Smooth muscle cell of the brain vasculature (primary cell): ENCODE results near the gene HECTD4.
"Not testable (repeated sequence)": the region's sequence is repeated elsewhere in the genome, so short reads cannot be mapped to it uniquely, and the experiment has no call there.

Experiments used
- DNase-seq: peaks from one replicate; pipeline ENCODE4 v3.0.0-alpha.2; 2012; ENCODE audit warnings: low read depth, low spot score

Gene HECTD4

GRCh38 chr12:112266473-112266872 is 115.8 kb downstream of the HECTD4 start:
- DNase-seq, result no peak

GRCh38 chr12:112261559-112261958 is 120.7 kb downstream of the HECTD4 start:
- DNase-seq, result no peak

GRCh38 chr12:112258926-112259325 is 123.3 kb downstream of the HECTD4 start:
- DNase-seq, result no peak

GRCh38 chr12:112256780-112257179 is 125.5 kb downstream of the HECTD4 start:
- no peak for DNase-seq

GRCh38 chr12:112252184-112252583 is 130.0 kb downstream of the HECTD4 start:
- no peak for DNase-seq

GRCh38 chr12:112244902-112245301 is 137.3 kb downstream of the HECTD4 start:
- not testable (repeated sequence) for DNase-seq

GRCh38 chr12:112243255-112244110 is 138.7 kb downstream of the HECTD4 start:
- DNase-seq, result no peak

GRCh38 chr12:112241176-112241575 is 141.1 kb downstream of the HECTD4 start:
- no peak for DNase-seq

- no peak for DNase-seq
Measured at GRCh38 chr12:112239881-112240280, 142.3 kb downstream of the HECTD4 start.

GRCh38 chr12:112239020-112239419 is 143.2 kb downstream of the HECTD4 start:
- DNase-seq, result no peak

GRCh38 chr12:112238441-112238840 is 143.8 kb downstream of the HECTD4 start:
- DNase-seq, result no peak

GRCh38 chr12:112236786-112237185 is 145.4 kb downstream of the HECTD4 start:
- no peak for DNase-seq

- no peak for DNase-seq
Measured at GRCh38 chr12:112236386-112236785, 145.8 kb downstream of the HECTD4 start.

- DNase-seq, result no peak
Measured at GRCh38 chr12:112234303-112234702, 147.9 kb downstream of the HECTD4 start.

GRCh38 chr12:112233242-112233641 is 149.0 kb downstream of the HECTD4 start:
- DNase-seq, result no peak

GRCh38 chr12:112230136-112230535 is 152.1 kb downstream of the HECTD4 start:
- DNase-seq, result no peak

GRCh38 chr12:112226768-112227167 is 155.5 kb downstream of the HECTD4 start:
- no peak for DNase-seq

GRCh38 chr12:112220628-112221027 is 161.6 kb downstream of the HECTD4 start:
- DNase-seq, result not testable (repeated sequence)

- no peak for DNase-seq
Measured at GRCh38 chr12:112219195-112219594, 163.0 kb downstream of the HECTD4 start.

- no peak for DNase-seq
Measured at GRCh38 chr12:112218150-112218549, 164.1 kb downstream of the HECTD4 start.

GRCh38 chr12:112217647-112218046 is 164.6 kb downstream of the HECTD4 start:
- no peak for DNase-seq

- DNase-seq, result no peak
Measured at GRCh38 chr12:112216223-112216622, 166.0 kb downstream of the HECTD4 start.

GRCh38 chr12:112214064-112214463 is 168.2 kb downstream of the HECTD4 start:
- no peak for DNase-seq
